Upper lobe of right lung (tissue), 1 donor: Measurements from ENCODE around the gene EIF4G2. TPM values are rescaled to one million over a fixed set of nuclear protein-coding genes. Genes with fewer than 3 reads are reported as not detected.
"Not testable (repeated sequence)": the region's sequence is repeated elsewhere in the genome, so short reads cannot be mapped to it uniquely, and the experiment has no call there.

Experiments used
- ATAC-seq: fragments of 200-7000 bp; cut with Tn5 transposase; one replicate; pipeline ENCODE4 v1.9.1; 2020; ENCODE audit warnings: mild to moderate bottlenecking, moderate library complexity
- DNase-seq: peaks from one replicate; pipeline ENCODE4 v3.0.0-alpha.2; 2020
- H3K27ac ChIP-seq: fragments of 200-600 bp; one replicate; pipeline ENCODE4 v1.8.0; 2022
- H3K27me3 ChIP-seq: fragments of 200-600 bp; one replicate; pipeline ENCODE4 v1.8.0; 2022; ENCODE audit warnings: mild to moderate bottlenecking
- H3K36me3 ChIP-seq: fragments of 200-600 bp; one replicate; pipeline ENCODE4 v1.8.0; 2022
- H3K4me1 ChIP-seq: fragments of 200-600 bp; one replicate; pipeline ENCODE4 v1.8.0; 2022
- H3K4me3 ChIP-seq: fragments of 200-600 bp; one replicate; pipeline ENCODE4 v1.8.0; 2022; ENCODE audit warnings: mild to moderate bottlenecking
- H3K9me3 ChIP-seq: fragments of 200-600 bp; one replicate; pipeline ENCODE4 v1.8.0; 2022
- CTCF ChIP-seq: fragments of 200-600 bp; IDR thresholded peaks from one replicate; pipeline ENCODE4 v1.8.0; 2022; ENCODE audit warnings: antibody characterized with exemption
- intact Hi-C: fragments of 100-400 bp; cut with DNase I; formaldehyde crosslinking; loops from one replicate; pipeline ENCODE4 v1.11.0; 2022
- total RNA-seq: library from RNA; stranded (reverse); fragmentation: NEBNext Ultra II Directional; extraction: Animal tissue kit (Norgen Biotek cat#: 25700); gene quantifications from one replicate; pipeline ENCODE4 v1.2.1, GENCODE V29; 2021
- donor health status: DM: no; HTN: yes; CAD: no; lungs with severe emphysema.

The EIF4G2 gene
- total RNA-seq, 1 donor from 2014 or later: 801 TPM

GRCh38 chr11:10823152-10823579 lies 14.4 kb upstream of the EIF4G2 start:
- H3K27ac ChIP-seq: peak overlapping the region; percentile 4
- no peak overlapping the region for H3K4me3 ChIP-seq
- no peaks in the 10 kb centered on the region for H3K4me1 ChIP-seq
- H3K9me3 ChIP-seq: no peaks in the 10 kb centered on the region
- TF ChIP-seq CTCF: no peak
- no peaks in the 10 kb centered on the region for H3K36me3 ChIP-seq
- DNase-seq: no peak
- H3K27me3 ChIP-seq: no peaks in the 10 kb centered on the region
- no peak for ATAC-seq
- intact Hi-C loops: no loop called here

- DNase-seq, H3K36me3 ChIP-seq, H3K27ac ChIP-seq, H3K27me3 ChIP-seq, H3K4me1 ChIP-seq, ATAC-seq, H3K4me3 ChIP-seq, H3K9me3 ChIP-seq, intact Hi-C loops: not testable (repeated sequence)
Measured at GRCh38 chr11:10822491-10822890, 13.8 kb upstream of the EIF4G2 start.

- H3K27ac ChIP-seq: no peak overlapping the region
- H3K27me3 ChIP-seq: no peaks in the 10 kb centered on the region
- no peaks in the 10 kb centered on the region for H3K9me3 ChIP-seq
- ATAC-seq: no peak
- no peak for DNase-seq
- no peak for TF ChIP-seq CTCF
- H3K36me3 ChIP-seq: no peaks in the 10 kb centered on the region
- H3K4me1 ChIP-seq: no peaks in the 10 kb centered on the region
- intact Hi-C loops: no loop called here
- H3K4me3 ChIP-seq: no peak overlapping the region
Measured at GRCh38 chr11:10818594-10818993, 9.9 kb upstream of the EIF4G2 start.

- TF ChIP-seq CTCF: no peak
- ATAC-seq (no peak), DNase-seq (no peak)
- no peaks in the 10 kb centered on the region for H3K9me3 ChIP-seq
- H3K27me3 ChIP-seq: no peaks in the 10 kb centered on the region
- intact Hi-C loops: no loop called here
- no peak overlapping the region for H3K27ac ChIP-seq
- H3K4me3 ChIP-seq: no peak overlapping the region
- H3K36me3 ChIP-seq: no peaks in the 10 kb centered on the region
- peaks cover 8% of the 10 kb centered on the region for H3K4me1 ChIP-seq
Measured at GRCh38 chr11:10813945-10814344, 5.2 kb upstream of the EIF4G2 start.

- Histone ChIP-seq H3K36me3 (peaks cover 29% of the 10 kb centered on the region), H3K4me1 (peaks cover 35% of the 10 kb centered on the region), H3K27ac (peak overlapping the region; percentile 99), H3K27me3 (no peaks in the 10 kb centered on the region), H3K9me3 (no peaks in the 10 kb centered on the region), H3K4me3 (peak overlapping the region; percentile 92)
- DNase-seq (no peak), ATAC-seq (peak; percentile 43)
- intact Hi-C loops: loop anchor here (2.0 kb wide), 1 partner anchor 49 kb away; the partner anchor contains the start of gene ZBED5
- no peak for TF ChIP-seq CTCF
Measured at GRCh38 chr11:10809373-10810160, 841 bp upstream of the EIF4G2 start.

GRCh38 chr11:10808235-10808552 lies 532 bp downstream of the EIF4G2 start:
- TF ChIP-seq CTCF: no peak
- intact Hi-C loops: loop anchor here (2.0 kb wide), 1 partner anchor 51 kb away; the partner anchor contains the start of gene ZBED5
- H3K27me3 ChIP-seq: no peaks in the 10 kb centered on the region
- ATAC-seq (no peak), DNase-seq (no peak)
- peak overlapping the region; percentile 92 for H3K4me3 ChIP-seq
- peaks cover 43% of the 10 kb centered on the region for H3K36me3 ChIP-seq
- H3K4me1 ChIP-seq: peaks cover 42% of the 10 kb centered on the region
- peak overlapping the region; percentile 99 for H3K27ac ChIP-seq
- no peaks in the 10 kb centered on the region for H3K9me3 ChIP-seq
